HEK293 (cell line): ENCODE data around the gene PRX.

ENCODE experiments used
- GLIS1 ChIP-seq: fragments of 450-650 bp; formaldehyde crosslinking; IDR thresholded peaks from 2 replicates; pipeline ENCODE4 v1.5.1; 2016; ENCODE audit warnings: missing biosample characterization, missing genetic modification characterization
- KLF16 ChIP-seq: fragments of 450-650 bp; formaldehyde crosslinking; IDR thresholded peaks from 2 replicates; pipeline ENCODE4 v1.5.1; 2017; ENCODE audit warnings: missing biosample characterization, missing genetic modification characterization
- SALL2 ChIP-seq: fragments of 450-650 bp; formaldehyde crosslinking; IDR thresholded peaks from 2 replicates; pipeline ENCODE4 v1.5.0; 2017; ENCODE audit warnings: missing biosample characterization, mild to moderate bottlenecking, missing genetic modification characterization, borderline replicate concordance
- SCRT1 ChIP-seq: fragments of 450-650 bp; formaldehyde crosslinking; IDR thresholded peaks from 2 replicates; pipeline ENCODE4 v1.5.1; 2016; ENCODE audit warnings: missing biosample characterization, missing genetic modification characterization, borderline replicate concordance
- ZBTB20 ChIP-seq: fragments of 450-650 bp; formaldehyde crosslinking; IDR thresholded peaks from 2 replicates; pipeline ENCODE4 v1.5.1; 2016; ENCODE audit warnings: missing biosample characterization, missing genetic modification characterization
- ZFP37 ChIP-seq: fragments of 450-650 bp; formaldehyde crosslinking; IDR thresholded peaks from 2 replicates; pipeline ENCODE4 v1.5.1; 2016; ENCODE audit warnings: missing biosample characterization, missing genetic modification characterization
- ZNF121 ChIP-seq: fragments of 450-650 bp; formaldehyde crosslinking; IDR thresholded peaks from 2 replicates; pipeline ENCODE4 v1.5.1; 2016; ENCODE audit warnings: missing biosample characterization, missing genetic modification characterization
- ZNF18 ChIP-seq: fragments of 450-650 bp; formaldehyde crosslinking; IDR thresholded peaks from 2 replicates; pipeline ENCODE4 v1.5.1; 2016; ENCODE audit warnings: missing biosample characterization, missing genetic modification characterization
- ZNF214 ChIP-seq: fragments of 450-650 bp; formaldehyde crosslinking; IDR thresholded peaks from 2 replicates; pipeline ENCODE4 v1.5.1; 2017; ENCODE audit warnings: missing biosample characterization, mild to moderate bottlenecking, missing genetic modification characterization, borderline replicate concordance
- ZNF221 ChIP-seq: fragments of 450-650 bp; formaldehyde crosslinking; IDR thresholded peaks from 2 replicates; pipeline ENCODE4 v1.5.1; 2017; ENCODE audit warnings: missing biosample characterization, missing genetic modification characterization, borderline replicate concordance
- ZNF239 ChIP-seq: fragments of 450-650 bp; formaldehyde crosslinking; IDR thresholded peaks from 2 replicates; pipeline ENCODE4 v1.5.1; 2016; ENCODE audit warnings: missing biosample characterization, missing genetic modification characterization
- ZNF311 ChIP-seq: fragments of 450-650 bp; formaldehyde crosslinking; IDR thresholded peaks from 2 replicates; pipeline ENCODE4 v1.5.1; 2017; ENCODE audit warnings: missing biosample characterization, missing genetic modification characterization, borderline replicate concordance
- ZNF350 ChIP-seq: fragments of 450-650 bp; formaldehyde crosslinking; IDR thresholded peaks from 2 replicates; pipeline ENCODE4 v1.5.0; 2017; ENCODE audit warnings: missing biosample characterization, mild to moderate bottlenecking, missing genetic modification characterization
- ZNF426 ChIP-seq: fragments of 450-650 bp; formaldehyde crosslinking; IDR thresholded peaks from 2 replicates; pipeline ENCODE4 v1.5.1; 2017; ENCODE audit warnings: missing biosample characterization, missing genetic modification characterization, mild to moderate bottlenecking, inconsistent platforms, moderate library complexity
- ZNF510 ChIP-seq: fragments of 450-650 bp; formaldehyde crosslinking; IDR thresholded peaks from 2 replicates; pipeline ENCODE4 v1.5.1; 2018; ENCODE audit warnings: mild to moderate bottlenecking, missing genetic modification characterization, missing biosample characterization; ENCODE audit not compliant: insufficient replicate concordance
- ZNF513 ChIP-seq: fragments of 450-650 bp; IDR thresholded peaks from 2 replicates; pipeline ENCODE4 v1.5.1; 2018; ENCODE audit warnings: missing biosample characterization, missing genetic modification characterization
- ZNF521 ChIP-seq: fragments of 450-650 bp; formaldehyde crosslinking; IDR thresholded peaks from 2 replicates; pipeline ENCODE4 v1.5.1; 2017; ENCODE audit warnings: missing biosample characterization, mild to moderate bottlenecking, missing genetic modification characterization
- ZNF560 ChIP-seq: fragments of 450-650 bp; formaldehyde crosslinking; IDR thresholded peaks from 2 replicates; pipeline ENCODE4 v1.5.1; 2017; ENCODE audit warnings: missing biosample characterization, missing genetic modification characterization, borderline replicate concordance
- ZNF621 ChIP-seq: fragments of 450-650 bp; formaldehyde crosslinking; IDR thresholded peaks from 2 replicates; pipeline ENCODE4 v1.5.1; 2017; ENCODE audit warnings: missing biosample characterization, missing genetic modification characterization
- ZNF626 ChIP-seq: fragments of 450-650 bp; sonication (Bioruptor Pico); formaldehyde crosslinking; IDR thresholded peaks from 2 replicates; pipeline ENCODE4 v1.5.1; 2018; ENCODE audit warnings: missing biosample characterization, missing genetic modification characterization, inconsistent platforms
- ZNF654 ChIP-seq: fragments of 450-650 bp; formaldehyde crosslinking; IDR thresholded peaks from 2 replicates; pipeline ENCODE4 v1.5.1; 2016; ENCODE audit warnings: low read depth, missing biosample characterization, missing genetic modification characterization
- ZNF692 ChIP-seq: fragments of 450-650 bp; formaldehyde crosslinking; IDR thresholded peaks from 2 replicates; pipeline ENCODE4 v1.5.1; 2016; ENCODE audit warnings: missing biosample characterization, missing genetic modification characterization
- ZNF785 ChIP-seq: fragments of 450-650 bp; formaldehyde crosslinking; IDR thresholded peaks from 2 replicates; pipeline ENCODE4 v1.5.1; 2016; ENCODE audit warnings: missing biosample characterization, missing genetic modification characterization
- ZNF830 ChIP-seq: fragments of 450-650 bp; IDR thresholded peaks from 2 replicates; pipeline ENCODE4 v1.5.0; 2018; ENCODE audit warnings: missing biosample characterization, missing genetic modification characterization, low read depth, mild to moderate bottlenecking, moderate library complexity
- ZSCAN18 ChIP-seq: fragments of 450-650 bp; formaldehyde crosslinking; IDR thresholded peaks from 2 replicates; pipeline ENCODE4 v1.5.1; 2016; ENCODE audit warnings: missing biosample characterization, missing genetic modification characterization
- ZXDB ChIP-seq: fragments of 450-650 bp; formaldehyde crosslinking; IDR thresholded peaks from 2 replicates; pipeline ENCODE4 v1.5.1; 2016; ENCODE audit warnings: missing biosample characterization, missing genetic modification characterization

PRX gene

GRCh38 chr19:40348961-40349507, 64.1 kb downstream of the PRX start (continued):
- TF ChIP-seq ZNF830 (tag by site-specific recombination): no peak
- no peak for TF ChIP-seq ZNF426 (tag by site-specific recombination)
- peak; percentile 87; the same call in 1 of the 2 replicates for TF ChIP-seq ZFP37 (tag by site-specific recombination)
- no peak; the same call in 1 of the 2 replicates for TF ChIP-seq ZNF214
- no peak for TF ChIP-seq ZNF221 (tag by site-specific recombination)
- TF ChIP-seq SALL2 (tag by site-specific recombination): no peak
- TF ChIP-seq ZNF18: no peak
- peak; percentile 92 for TF ChIP-seq ZNF692
- TF ChIP-seq ZNF311 (tag by site-specific recombination): no peak
- TF ChIP-seq ZNF239 (tag by site-specific recombination): no peak
- TF ChIP-seq ZNF350 (tag by site-specific recombination): no peak
- peak; percentile 82; the same call in 1 of the 2 replicates for TF ChIP-seq KLF16 (tag by site-specific recombination)
- TF ChIP-seq ZNF626: no peak
- TF ChIP-seq ZNF785 (tag by site-specific recombination): 0 out of 2 replicates have a peak, but pooled peaks have one; percentile 31
- peak; percentile 69 for TF ChIP-seq ZXDB
- TF ChIP-seq ZNF621 (tag by site-specific recombination): no peak
- TF ChIP-seq ZBTB20 (tag by site-specific recombination): 0 out of 2 replicates have a peak, but pooled peaks have one; percentile 41
- TF ChIP-seq ZNF510 (tag by site-specific recombination): no peak
- TF ChIP-seq GLIS1 (tag by site-specific recombination): peak; percentile 89
- no peak for TF ChIP-seq ZNF513 (tag by site-specific recombination)
- TF ChIP-seq ZNF121 (tag by site-specific recombination): no peak
- no peak for TF ChIP-seq ZNF560 (tag by site-specific recombination)
- no peak for TF ChIP-seq ZNF654 (tag by site-specific recombination)
- TF ChIP-seq ZNF521: no peak
- TF ChIP-seq SCRT1 (tag by site-specific recombination): no peak
- TF ChIP-seq ZSCAN18 (tag by site-specific recombination): 0 out of 2 replicates have a peak, but pooled peaks have one; percentile 73
